GM10266 (cell line): ENCODE data around the gene DLG5.

Experiments used
- DNase-seq: peaks from one replicate; pipeline ENCODE4 v3.0.0; 2012; ENCODE audit errors: extremely low spot score
- CTCF ChIP-seq: IDR thresholded peaks from 2 replicates; pipeline ENCODE4 v1.5.1; 2012; ENCODE audit warnings: mild to moderate bottlenecking, low read depth; ENCODE audit not compliant: control insufficient read depth, insufficient read depth; ENCODE audit errors: missing control alignments

DLG5 gene

DNA sequence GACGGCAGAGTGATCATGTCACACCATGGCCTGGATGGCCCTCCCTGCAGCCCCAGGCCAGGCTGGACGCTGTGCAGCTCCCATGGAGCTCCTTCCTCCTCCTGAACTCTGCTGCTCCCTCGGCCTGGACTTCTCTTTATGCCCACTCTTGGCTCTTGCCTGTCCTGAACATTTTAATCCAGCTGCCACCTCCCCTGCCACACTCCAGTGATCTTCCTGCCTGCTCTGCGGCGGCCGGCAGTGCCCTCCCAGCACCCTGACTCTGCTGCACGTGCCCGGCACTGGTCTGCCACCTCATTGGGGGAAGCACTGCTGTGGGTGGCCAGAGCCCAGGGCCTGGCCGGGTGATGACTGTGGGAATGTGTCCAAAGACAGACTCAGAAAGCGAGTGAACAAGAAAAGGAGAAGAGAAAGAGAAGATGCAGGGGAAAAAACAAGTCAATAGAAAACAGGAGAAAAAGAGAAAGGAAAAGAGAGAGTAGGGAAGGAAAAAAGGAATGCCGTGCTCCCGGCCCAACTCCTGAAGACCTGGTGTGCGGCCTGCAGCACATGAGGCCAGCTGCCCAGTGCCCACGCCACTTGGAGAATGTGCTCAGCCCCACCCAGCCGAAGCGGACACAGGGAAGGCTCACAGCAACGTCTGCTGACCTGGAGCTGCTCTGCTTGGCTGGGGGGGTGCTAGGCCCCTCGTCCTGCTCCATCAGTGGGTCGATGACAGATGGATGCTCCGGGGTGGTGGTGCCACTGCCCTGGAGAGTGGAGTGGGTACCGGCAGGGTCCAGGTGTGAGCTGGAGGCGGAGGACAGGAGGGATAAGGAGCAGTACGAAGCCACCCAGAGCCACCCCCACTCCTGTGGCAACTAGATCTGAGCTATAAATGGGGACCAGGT is 115.9 kb downstream of the DLG5 start:
- DNase-seq, result no peak
- TF ChIP-seq CTCF, result no peak

- no peak for TF ChIP-seq CTCF
- no peak for DNase-seq
These were observed 117.2 kb downstream of the DLG5 start for GRCh38 chr10:77809336-77809735.

- no peak for DNase-seq
- no peak for TF ChIP-seq CTCF
These were observed 118.8 kb downstream of the DLG5 start for GRCh38 chr10:77807706-77808105.

DNA sequence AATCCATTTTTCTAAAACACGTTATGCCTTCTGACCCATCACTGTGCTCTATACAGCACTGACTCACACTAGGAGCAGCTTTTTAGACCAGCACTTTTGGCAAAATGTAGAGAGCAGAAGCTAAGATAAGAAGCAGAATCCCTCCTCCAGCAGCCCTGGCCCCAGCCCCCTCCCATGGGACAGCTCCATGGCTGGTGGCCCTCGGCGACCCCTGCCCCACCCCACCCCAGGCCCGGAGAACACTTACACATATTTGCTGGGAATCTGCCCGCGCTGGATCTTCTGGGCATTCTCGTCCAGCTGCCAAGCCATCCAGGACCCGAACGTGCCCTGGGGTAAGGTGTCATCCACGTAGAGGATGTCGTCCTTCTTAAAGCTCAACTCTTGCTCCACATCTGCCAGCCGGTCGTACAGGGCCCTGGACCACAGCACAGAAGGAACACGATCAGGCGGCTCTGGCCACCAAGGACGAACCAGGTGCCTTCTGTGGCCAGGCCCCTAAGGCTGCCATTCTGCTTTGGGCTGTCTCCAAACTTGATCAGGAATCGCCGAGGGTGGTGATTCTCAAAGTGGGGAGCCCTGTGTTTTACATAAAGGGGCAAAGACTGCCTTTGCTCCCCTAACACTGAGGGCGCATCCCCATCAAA is 119.9 kb downstream of the DLG5 start:
- no peak for DNase-seq

DNA sequence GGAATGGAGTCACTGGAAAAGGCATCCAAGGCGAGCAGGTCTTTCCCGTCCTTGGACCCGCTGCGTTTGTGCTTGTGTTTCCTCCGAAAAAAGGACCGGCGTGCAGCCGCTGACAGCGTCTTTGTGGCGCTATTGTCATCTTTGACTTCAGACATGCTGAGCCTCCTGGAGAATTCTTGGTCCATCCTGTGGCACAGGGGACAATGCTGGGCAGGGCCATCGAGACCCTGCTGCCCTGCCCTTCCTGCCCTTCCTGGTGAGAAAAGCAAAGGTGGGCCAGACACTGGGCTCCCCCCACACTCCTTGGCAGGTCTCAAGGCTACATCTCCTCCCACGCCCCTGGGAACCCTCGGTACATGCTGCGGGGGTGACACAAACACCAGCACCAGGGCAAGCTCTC is 120.9 kb downstream of the DLG5 start:
- no peak for TF ChIP-seq CTCF
- DNase-seq, result no peak

More for the DNA sequence above, 119.9 kb downstream of the DLG5 start:
- no peak for TF ChIP-seq CTCF

DNA sequence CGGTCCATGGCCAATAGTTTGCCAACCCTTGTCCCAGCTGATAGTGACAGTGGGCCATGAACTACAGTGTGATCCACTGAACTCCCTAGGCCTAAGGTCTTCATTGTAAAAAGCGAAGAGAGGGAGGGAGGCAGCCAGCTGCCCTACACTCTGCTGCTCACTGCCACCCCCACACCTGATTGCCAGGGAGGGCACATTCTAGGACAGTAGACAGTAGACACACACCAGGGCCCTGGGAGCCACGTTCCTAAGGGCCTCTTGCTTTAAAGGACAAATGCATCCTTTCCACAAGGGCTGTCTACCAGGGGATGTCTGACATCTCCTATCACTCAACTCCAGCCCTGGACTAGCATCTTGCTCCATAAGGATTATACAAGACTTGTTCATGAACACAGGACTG is 122.2 kb downstream of the DLG5 start:
- TF ChIP-seq CTCF, result no peak
- no peak for DNase-seq
